HG03354 (cell line): ENCODE data around the gene GNAI3.

Source experiments
- ATAC-seq: cut with Tn5 transposase; IDR thresholded peaks from one replicate; pipeline ENCODE4 v1.9.1; 2021; ENCODE audit warnings: mild to moderate bottlenecking; ENCODE audit not compliant: unreplicated experiment, poor library complexity, severe bottlenecking

The GNAI3 gene

DNA sequence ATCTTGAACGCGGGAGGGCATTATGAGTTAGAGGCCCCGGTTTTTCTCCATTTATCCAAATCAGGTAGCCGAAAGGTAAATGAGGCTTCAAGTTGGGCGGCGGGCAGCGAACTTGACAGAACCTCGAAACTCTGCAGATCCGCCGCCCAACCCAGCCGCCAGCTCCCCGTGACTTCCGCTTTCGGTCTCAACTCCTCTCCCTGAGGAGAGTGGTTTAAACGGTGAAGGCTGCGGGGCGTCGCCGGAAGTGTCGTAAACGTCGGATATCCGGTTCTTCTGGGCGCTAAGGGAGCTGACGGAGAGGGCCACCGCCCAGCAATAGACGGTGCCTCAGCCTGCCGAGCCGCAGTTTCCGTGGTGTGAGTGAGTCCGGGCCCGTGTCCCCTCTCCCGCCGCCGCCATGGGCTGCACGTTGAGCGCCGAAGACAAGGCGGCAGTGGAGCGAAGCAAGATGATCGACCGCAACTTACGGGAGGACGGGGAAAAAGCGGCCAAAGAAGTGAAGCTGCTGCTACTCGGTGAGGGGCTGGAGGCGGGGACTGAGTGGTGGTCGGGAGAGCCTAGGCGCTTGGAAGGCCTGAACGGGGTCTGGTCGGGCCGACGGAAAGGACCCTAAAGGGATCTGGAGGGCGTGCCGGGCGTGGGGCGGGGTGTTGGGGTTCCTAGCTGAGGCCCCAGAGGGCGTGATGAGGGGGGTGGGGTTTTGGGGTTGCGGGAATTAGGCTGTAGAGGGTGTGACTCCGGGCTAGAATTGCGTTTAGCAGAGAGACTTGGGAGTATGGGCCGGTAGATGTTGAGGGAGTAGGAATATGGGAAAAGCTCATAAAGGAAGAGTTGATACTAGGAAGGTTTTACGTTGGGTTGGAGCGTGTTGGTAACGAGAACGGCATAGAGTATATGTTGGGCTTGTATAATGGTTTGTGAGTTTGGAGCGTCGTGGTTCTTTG is at the start of gene GNAI3:
Gene GNAI3 (plus strand): TSS at position 295 of the 947 bp plus-strand sequence. CDS start 106 bp downstream, at position 401.
- ATAC-seq: peak; percentile 94

DNA sequence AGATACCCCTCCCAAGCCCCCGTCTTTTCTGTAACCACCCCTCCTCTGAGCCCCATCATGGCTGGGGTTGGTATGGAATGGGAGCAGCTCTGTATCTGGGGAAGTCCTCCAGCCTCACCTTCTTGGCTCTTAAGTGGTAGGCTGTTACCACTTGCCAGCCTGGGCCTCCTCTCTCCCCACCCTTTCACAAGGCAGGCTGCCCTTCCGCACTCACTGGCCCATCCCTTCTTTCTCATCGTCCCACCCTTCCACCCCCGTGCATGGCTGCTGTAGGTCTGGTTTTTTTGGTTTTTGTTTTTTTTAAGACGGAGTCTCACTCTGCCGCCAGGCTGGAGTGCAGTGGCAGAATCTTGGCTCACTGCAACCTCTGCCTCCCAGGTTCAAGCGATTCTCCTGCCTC is 49.3 kb upstream of the GNAI3 start:
- no peak for ATAC-seq

DNA sequence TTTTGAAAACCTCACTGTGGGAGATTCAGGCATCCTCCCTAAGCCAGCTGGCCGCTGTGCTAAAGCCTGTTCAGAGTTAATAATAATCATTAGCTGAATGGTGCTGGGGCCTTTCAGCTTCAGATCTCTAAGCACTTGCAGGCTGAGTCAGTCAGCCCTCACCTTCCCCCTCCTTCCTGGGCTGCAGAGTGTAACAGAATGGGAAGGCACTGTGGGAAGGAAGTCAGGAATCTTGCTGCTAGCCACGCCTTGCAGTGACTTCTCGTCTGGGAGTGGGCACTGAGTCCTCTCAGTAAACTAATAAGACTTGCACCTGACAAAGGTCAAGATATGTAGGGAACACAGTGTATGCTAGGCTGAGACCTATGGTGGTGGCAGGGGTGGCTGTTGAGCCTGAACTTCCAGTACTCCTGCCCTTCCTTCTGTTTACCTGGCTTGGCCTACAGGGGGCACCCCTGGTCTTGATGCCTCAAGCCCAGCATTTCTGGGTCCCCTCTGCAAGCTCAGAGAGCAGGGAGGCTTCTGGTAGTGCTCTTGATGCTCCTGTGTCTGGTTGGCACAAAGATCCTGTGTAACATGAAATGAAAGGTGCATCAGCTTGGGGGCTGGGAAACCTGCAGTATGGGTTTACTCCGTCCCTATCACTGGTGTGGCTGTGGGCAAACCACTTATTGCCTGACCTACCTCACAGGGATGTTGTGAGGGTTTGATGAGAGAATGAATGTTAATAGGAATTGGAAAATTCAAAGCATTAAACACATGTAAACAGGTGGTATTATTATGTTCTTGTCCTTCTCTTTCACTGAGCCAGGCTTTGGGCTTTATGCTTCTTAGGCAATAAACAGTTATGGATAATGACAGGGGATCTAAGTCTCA is 48.5 kb upstream of the GNAI3 start:
- ATAC-seq: no peak

DNA sequence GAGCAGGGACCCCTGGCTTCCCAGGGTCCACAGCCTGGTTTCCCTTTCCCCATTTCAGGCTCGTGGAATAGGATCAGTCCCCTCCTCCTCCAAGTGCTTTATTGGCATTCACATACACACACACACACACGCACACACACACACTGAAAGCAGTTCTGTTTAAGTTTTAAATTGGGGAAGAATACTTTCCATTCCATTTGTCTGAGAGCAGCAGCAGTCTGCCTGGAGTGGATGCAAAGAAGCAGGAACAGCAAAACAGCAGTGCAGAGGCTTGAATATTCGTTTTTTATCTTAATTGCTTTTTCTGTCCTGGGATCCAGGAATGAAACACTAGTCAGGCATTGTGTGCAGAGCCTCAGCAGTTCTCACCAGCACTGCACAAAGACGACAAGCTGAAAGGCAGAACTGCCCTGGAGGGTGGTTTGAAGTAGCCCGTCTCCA is 47.5 kb upstream of the GNAI3 start:
- ATAC-seq: no peak

DNA sequence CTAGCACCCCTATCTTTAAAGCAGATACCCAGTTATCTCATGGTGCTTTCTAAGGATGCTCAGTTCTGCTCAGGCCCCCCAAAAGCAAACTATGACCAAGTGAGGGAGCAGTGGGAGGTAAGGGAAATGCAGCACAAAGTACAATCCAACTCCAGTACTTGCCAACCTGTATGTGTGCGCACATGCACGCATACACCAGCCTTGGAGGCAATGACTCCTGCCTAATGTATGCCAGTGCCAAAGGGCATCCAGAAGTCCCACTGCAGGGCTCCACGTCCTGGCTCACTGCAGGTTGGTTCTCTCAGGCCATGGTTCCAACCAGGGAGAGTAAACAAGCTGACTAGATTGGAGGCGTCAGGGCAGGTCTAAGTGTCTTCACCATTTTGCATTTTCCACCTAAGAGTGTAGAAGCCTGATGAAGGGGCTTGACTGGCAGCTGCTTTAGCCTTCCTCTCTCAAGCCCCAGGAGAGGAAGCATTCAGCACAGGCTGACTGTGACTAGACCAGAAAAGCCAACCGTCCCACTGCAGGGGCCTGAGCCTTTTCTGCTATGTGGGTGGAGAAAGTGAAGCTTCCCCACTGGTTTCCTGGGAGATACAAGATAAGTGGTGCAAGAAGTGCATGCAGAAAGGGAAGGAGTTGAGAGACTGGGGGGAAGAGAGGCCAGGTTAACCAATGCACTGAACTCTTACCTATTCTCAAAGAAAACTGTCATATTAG is 46.6 kb upstream of the GNAI3 start:
- no peak for ATAC-seq

DNA sequence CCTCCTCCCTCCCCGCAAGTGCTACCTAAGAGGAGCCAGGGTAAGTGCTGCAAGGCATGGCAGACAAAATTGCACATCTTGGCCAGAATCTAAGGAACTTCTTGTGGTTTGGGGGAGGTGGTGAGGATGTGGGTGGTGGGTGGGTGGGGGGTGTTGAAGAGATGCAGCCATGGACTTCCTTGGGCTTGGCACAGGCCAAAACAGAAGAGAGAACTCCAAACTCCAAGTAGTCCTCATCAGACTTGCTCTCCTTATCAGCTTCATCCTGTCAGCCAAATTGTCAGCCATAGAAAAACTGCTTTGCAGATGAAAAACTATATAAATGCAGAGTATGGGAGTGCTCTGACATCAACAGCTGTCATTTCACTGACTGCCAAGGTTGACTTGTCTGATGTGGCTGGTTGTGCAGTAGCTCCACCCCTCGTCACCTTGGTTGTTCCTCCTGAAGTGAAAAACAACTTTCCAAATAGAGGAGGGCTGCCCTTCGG is 46.0 kb upstream of the GNAI3 start:
- ATAC-seq: no peak

DNA sequence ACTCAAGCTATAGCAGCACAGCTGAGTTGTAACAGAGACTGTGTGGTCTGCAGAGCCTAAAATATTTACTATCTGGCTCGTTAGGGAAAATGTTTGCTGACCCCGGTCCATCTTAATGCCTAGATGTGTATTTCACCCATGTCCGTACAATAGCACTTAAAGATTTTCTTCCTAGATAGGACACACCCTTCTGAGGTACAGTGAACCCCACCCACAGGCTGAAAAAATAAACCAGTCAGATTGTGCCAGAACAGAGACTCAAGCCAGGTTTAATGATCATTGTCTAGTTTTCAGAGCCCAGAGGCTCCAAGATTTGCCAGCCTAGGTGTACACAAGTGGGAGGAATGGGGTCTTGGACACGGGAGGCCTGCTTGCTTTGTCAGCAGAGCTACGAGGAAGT is 44.5 kb upstream of the GNAI3 start:
- ATAC-seq: no peak

DNA sequence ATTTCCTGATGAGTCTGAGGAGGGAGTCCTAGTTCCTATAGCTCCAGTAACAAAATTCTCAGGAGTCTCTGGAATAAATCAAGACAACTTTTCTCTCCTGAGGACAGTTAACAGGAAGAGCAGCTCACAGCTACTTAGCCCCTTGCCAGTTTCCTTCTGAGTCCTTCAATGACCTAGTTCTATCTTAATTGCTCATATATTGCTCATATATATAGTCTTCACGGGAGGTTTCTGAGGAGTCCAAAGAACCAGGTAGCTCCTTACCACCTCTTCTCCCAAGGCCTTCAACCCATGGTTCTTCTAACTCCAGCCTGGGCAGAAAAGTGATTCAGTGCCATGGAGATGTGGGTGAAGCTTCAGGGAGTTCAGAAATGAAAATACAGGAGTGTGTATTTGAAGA is 43.4 kb upstream of the GNAI3 start:
- ATAC-seq: no peak

DNA sequence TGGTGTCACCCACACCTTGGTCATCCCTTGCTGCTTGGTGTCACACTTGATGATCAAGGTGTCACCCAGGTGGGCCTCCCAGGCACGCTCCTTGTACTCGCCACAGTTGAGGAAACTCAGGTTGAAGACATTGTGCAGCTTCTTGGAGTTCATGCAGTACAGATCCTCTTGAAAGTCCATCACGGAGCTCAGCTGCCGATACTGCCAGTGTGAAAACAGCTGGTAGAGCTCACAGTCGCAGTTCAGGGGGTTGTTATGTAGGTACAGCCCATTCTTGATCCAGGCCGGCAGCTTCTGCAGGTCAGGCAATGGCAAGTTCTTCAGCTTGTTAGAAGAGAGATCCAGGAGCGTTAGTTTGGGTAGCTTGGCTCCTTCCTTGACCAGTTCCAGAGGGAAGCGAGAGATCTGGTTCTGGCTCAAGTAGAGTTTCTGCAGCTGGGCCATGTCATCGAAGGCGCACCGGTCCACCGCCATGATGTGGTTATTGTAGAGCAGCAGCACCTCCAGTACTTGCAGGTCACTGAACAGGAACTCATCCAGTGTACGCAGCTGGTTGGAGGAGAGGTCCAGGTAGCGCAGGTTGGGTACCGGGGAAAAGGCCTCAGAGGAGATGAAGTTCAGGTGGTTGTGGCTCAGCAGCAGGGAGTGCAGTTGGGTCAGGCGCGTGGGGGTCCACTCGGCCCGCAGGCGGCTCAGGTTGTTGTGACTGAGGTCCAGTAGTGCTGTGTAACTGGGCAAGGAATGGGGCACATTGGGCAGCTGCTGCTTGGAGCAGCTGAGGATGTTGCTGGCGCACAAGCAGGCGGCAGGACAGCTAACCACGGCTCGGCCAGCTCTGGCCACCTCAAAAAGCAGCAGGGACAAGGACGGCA is 40.2 kb upstream of the GNAI3 start:
- no peak for ATAC-seq

DNA sequence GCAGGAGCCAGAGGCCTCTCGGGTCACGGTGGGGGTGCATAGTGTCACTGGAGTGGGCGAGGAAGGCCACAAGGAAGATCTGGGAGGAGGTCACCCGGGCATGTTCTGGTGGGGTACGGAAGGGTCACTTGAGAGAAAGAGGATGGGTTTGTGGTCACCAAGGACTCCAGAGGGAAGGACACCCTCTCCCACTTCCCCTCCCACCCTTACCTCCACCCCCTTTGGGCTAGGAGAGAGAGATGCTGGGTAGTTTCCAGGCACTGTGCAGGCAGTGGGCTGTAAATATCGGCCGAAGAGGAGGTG is 39.6 kb upstream of the GNAI3 start:
- no peak for ATAC-seq

DNA sequence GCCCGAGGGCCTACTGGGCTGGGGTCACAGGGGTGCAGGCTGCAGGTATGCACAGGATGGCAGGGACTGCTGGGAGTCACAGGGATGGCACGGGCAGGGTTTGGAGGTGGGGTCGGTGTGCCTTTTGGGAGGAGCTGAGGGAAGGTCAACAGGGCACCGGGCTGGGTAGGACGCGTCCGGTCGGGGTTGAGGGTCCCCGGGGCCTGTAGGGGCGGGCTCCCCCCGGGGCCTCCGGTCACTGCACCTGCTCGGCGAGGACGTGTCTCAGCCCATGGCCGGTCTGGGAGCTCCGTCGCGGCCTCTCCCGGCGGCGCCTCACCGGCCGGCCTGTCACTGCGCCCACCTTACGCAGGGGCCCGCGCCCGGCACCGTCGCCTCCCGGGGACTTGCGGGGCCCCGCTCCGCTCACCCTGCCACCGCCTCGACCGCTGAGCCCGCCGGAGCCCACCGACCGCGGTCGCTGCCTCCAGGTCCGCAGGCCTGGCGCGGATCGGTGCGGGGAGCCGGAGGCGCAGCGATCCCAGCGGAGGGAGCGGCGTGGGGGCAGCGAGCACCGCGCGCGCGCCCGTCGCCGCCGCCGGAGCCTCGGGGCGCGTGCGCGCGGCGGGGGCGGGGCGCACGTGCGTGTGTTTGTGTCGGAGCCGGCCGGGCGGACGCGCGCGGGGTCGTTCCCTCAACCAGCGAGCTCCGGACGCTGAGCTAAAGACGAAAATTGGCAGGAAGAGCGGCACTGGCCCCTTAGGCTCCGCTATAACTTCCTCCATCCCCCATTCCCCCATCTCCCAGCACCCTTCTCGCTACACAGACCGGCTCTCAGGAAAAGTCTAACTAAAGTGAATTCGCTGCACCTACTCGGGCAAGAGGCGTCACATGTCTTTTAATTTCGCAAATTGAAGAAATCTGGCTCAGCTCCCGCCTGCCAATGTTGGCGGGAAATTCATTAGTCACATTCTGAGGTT is 39.0 kb upstream of the GNAI3 start, which contains the start of gene AMIGO1:
Gene AMIGO1 (minus strand): TSS at position 552 of the 959 bp plus-strand sequence. CDS start 815 bp downstream, outside the sequence.
- ATAC-seq: peak; percentile 56

DNA sequence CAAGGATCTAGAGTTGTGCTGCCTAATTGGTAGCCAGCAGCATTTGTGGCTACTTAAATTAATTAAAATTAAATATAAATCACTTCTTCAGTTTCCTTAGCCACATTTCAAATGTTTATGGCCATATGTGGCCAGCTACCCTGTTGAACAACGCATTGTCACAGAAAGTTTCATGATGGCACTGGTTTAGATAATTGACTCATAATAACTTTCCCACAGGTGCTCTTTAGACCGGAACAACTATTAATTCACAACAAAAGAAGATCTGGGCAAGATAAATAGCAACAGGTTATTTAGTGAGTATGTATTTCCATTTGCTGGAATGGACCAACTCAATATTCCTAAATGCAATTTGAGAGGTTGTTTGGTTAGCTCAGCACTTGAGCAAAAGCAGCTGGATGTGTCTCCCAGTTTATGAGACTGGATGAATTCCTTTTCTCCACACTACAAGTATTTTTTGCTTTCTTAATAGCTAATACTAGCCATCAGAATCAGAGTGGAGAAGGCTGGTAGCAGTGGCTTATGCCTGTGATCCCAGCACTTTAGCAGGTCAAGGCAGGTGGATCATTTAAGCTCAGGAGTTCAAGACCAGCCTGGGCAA is 35.2 kb upstream of the GNAI3 start:
- ATAC-seq: no peak

DNA sequence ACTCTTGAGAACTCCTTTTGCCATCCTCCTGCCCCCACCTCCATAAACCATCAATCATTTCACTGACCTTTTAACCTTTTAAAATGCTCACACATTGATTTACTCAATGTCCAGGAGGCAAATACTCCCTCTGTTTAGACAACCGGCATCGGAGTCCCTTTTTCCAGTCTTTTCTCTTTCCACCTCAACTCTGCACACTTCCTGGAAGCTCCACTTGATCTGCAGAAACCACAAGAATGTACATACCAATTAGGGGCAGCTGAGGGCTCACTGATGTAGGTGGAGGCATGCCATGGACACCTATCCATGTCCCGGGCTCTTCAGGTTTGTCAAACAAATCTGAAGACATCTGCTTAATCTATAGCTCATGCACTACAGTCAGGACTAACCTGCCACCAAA is 33.6 kb upstream of the GNAI3 start:
- no peak for ATAC-seq

DNA sequence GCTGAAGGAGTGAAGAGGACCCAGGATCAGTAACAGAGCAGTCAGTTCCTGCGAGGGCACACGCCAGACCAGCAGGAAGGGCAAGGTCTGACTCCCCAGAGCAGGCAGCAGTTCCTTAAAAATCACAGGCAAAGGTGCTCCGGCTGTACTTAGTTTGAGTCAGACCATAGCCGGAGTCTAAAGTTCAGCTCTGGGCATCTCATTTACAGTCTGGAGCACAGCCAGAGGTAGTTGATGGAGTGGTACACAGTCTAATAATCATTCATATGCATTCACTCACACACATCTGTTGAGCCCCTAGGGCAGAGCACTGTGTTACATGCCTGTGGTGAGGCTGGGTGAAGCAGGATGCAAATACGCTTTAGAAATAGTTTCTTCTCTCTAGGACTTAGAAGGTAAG is 31.5 kb upstream of the GNAI3 start:
- ATAC-seq: no peak

DNA sequence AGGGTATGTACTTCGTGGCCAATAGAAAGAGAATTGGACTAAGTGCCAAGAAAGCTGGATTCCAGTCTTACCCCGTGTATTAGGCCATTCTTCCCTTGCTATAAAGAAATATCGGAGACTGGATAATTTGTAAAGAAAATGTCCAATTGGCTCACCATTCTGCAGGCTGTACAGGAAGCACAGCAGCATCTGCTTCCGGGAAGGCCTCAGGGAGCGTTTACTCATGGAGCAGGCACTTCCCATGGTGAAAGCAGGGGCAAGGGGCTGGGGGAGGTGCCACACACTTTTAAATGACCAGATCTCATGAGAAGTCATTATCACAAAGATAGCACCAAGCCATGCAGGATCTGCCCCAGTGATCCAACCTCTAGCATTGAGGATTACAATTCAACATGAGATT is 31.1 kb upstream of the GNAI3 start:
- ATAC-seq: no peak

DNA sequence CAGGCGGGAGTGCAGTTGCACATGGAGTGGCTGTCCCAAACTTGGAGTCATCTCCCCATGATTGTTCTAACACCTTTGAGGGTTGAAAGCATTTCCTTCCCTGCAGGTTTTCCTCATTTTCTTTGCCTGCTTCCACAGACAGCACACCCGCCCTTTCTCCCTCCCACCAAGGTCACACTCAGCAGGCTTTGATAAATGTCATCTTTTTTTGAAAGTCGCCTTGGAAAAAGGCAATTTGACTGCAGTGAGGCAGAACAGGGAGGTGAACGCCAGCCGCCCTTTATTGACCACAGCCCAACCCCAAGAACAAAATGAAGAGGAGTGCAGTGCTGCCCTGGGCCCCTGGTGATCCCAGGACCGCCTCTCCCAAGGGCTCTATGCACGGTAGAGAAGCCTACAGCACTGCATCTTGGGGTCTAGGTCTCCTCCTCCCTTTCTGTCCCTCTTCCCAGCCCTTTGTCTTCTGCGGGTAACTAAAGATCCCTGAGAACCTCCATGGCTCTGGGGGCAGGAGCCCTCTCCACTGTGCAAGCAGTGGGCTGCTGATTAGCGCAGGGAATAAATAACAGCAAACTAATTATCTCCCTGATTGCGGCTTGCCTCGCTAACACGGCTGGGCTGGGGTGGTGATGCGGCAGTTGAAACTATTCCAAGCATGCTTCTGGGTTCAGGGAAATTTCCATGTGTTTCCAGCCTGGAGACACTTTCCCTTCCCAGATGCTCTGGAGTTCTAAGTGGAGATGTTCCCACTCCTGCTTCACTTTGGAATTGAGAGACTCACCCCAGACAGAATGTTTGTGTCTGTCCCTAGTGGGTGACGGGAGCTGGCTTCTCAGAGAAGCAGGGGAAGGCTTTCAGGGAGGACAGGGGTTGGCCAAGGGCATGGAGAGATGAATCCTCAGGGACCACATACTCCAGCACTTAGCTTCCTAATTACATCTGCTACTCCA is 27.1 kb upstream of the GNAI3 start:
- ATAC-seq: no peak
